GM12801 (cell line): ENCODE data around the gene OLFML2A.

ENCODE experiments used
- CTCF ChIP-seq: IDR thresholded peaks from one replicate; pipeline ENCODE4 v1.5.1; 2011; ENCODE audit warnings: control low read depth; ENCODE audit not compliant: insufficient read length; ENCODE audit errors: extremely low read depth

The OLFML2A gene

GRCh38 chr9:124788542-124789217 lies 11.7 kb downstream of the OLFML2A start:
- TF ChIP-seq CTCF, result no peak

GRCh38 chr9:124789531-124789930 lies 12.6 kb downstream of the OLFML2A start:
- no peak for TF ChIP-seq CTCF

- no peak for TF ChIP-seq CTCF
These were observed 13.4 kb downstream of the OLFML2A start for GRCh38 chr9:124790301-124790700.

- TF ChIP-seq CTCF, result no peak
These were observed 14.0 kb downstream of the OLFML2A start for GRCh38 chr9:124790801-124791505.

GRCh38 chr9:124792257-124793014 lies 15.5 kb downstream of the OLFML2A start:
- no peak for TF ChIP-seq CTCF

GRCh38 chr9:124793015-124793541 lies 16.1 kb downstream of the OLFML2A start:
- no peak for TF ChIP-seq CTCF

- TF ChIP-seq CTCF, result no peak
These were observed 18.1 kb downstream of the OLFML2A start for GRCh38 chr9:124794902-124795491.
